HT1080 (cell line): Measurements from ENCODE around the gene FANCC. TPM values are rescaled to one million over a fixed set of nuclear protein-coding genes. Genes with fewer than 3 reads are reported as not detected.

Experiments used
- DNase-seq: peaks from one replicate; pipeline ENCODE4 v3.0.0-alpha.2; 2015; ENCODE audit warnings: low read depth
- total RNA-seq: library from RNA; depleted of rRNA; stranded (reverse); fragments of >200 nt; shearing (Covaris generic); gene quantifications from 2 replicates; pipeline ENCODE4 v1.2.3, GENCODE V29; 2014

The FANCC gene
- total RNA-seq, 1 experiment from 2014 or later = 6.8 TPM

GRCh38 chr9:95089257-95090022 is 228.1 kb downstream of the FANCC start:
- no peak for DNase-seq

GRCh38 chr9:95088421-95089161 is 228.9 kb downstream of the FANCC start:
- DNase-seq = peak; percentile 15

DNA sequence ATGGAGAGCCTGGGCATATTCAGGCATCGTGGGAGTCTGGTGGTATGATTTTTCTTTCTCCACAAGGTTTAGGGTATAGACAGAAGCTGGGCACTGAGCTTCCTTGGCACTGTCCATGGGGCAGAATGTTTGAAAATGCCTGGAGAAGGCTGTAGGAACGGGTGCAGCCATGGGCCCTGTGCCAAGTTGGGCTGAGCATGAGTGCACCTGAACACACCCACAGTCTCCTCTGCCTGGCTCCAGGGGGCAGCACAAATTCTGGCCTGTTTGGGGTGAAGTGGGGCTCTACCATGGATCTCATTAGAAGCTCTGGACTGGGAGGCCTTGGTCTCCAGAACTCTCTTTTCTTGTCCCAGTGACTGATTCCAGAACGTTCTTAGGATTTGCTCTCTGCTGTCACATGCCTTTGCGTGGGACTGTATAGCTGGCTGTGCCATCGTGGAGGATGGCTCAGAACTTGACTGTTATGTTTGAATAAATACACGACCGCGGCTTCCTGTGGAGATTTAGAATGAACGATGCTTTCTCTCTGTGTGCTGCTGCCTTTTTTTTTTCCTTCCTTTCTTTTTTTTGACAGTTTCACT is 229.8 kb downstream of the FANCC start:
- DNase-seq = no peak

DNA sequence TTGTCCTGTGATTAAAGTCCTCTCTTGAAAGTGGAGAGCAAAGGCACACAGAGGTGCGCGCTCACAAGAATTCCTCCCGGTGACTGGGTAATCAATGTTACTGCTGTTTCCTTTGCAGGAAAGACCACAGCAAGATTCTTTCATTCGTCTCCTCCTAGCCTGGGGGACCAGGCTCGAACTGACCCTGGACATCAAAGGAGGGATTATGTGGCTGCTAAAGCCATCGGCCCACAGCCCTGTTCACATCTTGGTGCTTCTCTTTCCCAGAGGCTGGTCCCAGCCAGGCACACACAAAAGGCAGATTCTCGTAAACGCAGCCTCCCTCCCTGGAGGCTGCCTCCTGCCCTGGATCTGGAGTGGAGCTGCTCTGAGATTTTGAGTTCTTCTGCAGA is 230.9 kb downstream of the FANCC start:
- no peak for DNase-seq

DNA sequence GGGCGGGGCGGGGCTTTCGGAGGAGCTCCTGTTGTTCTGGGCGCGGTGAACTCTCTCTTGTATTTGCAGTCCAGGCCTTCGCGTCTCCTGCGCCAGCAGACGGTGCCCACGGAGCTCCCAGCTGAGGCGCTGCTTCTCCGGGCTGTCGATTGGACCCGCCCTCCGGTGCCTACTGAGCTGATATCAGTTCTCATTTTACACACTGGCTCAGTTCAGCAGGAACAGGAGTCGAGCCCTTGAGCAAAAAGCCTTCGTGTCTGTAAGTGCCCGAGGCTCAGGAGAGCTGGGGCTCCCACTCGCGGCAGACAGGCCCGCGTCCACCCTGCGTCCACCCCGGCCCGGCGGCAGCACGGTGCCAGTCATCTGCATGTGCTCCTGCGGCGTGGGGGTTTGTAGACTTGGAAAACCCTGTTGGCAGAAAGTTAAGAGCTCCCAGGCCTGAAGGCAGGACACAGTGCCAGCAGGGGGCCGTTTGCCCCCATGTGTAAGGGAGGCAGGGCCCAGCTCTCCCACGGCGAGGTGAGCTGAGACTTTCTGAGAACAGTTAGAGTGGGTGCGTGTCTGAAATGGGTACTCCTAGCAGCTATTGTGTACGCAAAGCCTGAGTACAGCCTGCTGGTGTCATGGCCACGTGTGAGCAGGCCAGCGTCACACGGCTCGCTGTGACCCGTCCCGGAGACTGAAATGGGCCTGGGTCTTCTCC is 231.5 kb downstream of the FANCC start:
- no peak for DNase-seq

DNA sequence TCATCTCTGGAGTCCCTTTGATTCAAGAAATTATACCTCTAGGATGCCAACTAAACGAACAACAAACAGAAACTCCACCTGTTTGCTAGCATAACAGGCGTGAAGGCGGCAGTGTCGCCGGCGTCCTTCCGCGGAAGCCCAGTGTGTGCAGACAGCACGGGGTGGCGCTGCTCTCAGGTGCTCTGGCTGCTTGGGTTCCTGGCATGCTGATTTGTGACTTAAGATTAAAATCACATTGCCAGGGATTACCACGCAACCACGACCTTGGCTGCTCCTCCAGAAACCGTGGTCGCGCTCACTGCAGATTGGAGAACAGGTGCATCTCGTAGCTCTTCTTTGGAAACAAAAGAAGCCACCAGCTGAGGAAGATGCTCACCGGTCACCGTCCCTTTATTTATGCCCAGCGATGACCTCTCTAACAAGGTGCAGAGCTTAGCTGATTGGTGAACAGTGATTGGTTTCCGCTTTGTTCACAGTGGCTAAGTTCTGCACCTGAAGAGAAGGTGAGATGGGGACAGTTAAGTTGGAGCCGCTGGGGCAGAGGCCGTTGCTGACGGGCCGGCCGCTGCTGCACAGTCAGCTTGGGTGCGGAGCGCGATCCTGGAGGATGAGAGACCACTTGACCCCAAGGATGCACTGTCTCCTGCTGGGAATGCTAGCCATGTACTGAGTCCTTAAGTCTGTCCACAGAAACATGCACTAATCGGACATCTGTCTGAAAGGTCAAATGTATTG is 232.3 kb downstream of the FANCC start:
- DNase-seq = no peak

DNA sequence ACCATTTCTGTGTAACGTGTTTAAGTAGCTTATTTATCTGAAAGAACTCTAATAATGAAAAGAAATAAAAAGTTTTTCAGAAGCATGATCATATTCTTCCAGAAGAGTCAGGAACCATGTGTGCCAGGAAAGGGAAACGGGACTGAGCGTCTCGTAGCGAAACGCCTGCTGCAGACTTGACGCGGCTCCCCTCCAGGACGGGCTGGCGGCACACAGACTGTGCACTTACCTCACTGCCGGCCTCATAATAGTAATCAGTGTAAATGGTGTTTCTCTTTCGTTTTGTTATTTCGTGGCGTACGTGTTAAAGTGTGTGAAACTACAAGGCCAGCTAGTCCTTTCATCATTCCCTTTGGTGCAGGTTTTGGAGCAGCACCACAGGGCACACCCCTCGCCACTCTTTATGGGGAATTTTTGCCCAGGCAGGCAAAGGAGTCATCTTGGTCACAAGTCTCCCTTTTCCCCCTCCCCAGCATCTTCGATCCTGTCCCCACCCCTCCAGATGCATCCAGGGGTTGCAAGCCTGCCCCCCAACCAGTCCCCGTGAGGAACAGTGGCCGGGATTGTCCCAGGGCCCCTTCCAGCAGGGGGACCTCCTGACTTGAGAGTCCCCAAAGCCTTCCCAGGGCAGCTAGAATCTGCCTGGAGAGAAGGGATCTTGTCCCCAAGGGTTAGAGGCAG is 233.1 kb downstream of the FANCC start:
- no peak for DNase-seq

GRCh38 chr9:95083086-95083768 is 234.3 kb downstream of the FANCC start:
- no peak for DNase-seq

DNA sequence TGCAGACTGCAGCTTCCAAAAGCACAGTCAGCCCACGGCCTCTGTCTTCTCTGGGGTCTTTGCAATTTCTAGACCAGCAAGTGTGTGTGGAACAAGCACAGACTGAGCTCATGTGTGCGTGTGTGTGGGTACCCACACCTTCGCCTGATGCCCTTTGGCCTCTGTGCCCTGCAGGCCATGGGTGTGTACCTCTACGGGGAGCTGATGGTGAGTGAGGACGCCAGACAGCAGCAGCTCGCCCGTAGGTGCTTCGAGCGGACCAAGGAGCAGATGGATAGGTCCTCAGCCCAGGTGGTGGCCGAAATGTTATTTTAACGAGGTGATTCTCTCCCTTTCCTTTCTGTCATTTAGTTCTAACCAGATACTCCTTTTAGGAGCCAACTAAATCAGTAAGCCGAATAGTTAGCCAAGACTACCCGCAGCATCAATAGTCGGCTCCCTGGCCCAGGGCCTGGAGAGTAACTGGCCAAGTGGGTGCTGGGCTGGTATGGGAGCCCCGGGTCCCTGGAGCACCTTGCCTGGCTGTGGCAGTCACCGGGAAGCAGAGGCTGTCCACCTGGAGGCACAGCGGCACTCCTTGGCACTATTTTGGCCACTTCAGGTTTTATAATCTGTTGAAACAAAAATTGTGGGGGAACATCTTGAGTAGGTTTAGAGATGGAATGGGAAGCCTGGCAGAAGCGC is 235.0 kb downstream of the FANCC start:
- no peak for DNase-seq

DNA sequence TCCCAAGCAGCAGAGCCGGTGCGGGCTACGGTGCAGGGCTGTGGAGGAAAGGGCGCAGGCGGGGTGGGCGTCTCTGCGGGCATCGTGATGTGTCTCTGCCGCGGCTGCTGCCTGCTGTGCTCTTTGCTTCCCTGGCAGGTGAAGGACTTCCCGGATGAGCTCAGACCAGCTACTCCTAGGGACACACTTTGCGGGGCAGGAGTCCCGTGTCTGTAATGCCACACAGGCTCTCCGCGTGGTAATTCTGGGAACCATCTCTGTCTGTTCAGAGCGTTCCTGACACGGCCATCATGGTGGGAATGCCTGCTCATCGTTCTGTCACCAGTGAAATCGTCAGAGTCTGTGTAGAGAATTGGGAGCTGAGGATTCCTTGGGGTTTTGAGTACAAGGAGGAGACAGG is 235.5 kb downstream of the FANCC start:
- no peak for DNase-seq

DNA sequence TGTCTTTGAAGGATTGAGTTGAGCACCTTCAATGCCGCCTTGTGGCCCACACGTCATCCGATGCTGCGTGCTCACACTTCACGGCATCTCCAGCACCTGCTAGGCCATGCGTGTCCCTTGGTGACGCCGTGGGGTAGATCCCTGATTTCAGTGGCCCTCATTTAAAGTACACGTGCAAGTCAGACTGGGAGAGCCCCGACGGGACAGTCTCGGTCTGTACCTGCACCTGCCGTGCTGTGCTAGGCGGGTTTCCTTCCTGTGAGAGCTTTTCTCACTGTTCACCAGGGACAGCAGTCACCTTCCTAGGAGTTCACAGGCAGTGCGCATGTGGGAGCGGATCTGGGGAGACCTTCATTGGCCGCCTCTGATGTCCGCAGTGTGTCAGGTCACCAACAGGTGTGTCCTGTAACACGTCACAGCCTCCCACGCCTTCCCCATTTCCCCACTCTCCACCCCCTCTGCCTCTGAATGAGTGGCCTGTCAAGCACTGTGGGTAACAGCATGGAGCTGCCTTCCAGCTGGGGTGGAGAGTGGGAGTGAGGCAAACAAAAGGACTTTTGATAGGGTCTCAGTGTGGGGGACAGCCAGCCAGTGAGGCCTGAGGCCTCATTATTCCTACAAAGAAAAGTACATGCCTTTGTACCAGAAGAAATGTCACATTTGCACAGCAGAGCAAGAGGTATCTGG is 236.4 kb downstream of the FANCC start:
- DNase-seq = no peak

DNA sequence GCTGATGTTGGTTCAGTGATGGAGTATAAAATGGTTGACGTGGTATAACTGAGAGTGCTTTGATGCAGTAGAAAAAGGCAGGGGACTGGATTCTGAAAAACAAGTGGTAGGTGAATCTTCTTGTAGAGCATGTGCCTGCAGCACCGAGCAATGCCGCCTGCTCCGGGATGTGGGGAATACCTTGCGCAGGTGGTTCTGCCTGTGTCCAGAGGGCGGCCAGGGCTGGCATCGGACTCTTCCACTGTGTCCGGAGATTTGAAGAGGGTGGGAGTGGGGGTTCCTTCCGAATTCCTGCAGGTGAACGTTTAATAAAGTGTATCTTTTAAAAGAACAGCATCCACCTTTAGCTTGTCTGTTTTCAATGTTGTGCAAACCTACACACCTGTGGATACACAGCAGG is 238.0 kb downstream of the FANCC start:
- DNase-seq = no peak

- no peak for DNase-seq
These were observed 238.6 kb downstream of the FANCC start for GRCh38 chr9:95078939-95079338.

GRCh38 chr9:95078511-95078910 is 239.0 kb downstream of the FANCC start:
- DNase-seq = no peak

DNA sequence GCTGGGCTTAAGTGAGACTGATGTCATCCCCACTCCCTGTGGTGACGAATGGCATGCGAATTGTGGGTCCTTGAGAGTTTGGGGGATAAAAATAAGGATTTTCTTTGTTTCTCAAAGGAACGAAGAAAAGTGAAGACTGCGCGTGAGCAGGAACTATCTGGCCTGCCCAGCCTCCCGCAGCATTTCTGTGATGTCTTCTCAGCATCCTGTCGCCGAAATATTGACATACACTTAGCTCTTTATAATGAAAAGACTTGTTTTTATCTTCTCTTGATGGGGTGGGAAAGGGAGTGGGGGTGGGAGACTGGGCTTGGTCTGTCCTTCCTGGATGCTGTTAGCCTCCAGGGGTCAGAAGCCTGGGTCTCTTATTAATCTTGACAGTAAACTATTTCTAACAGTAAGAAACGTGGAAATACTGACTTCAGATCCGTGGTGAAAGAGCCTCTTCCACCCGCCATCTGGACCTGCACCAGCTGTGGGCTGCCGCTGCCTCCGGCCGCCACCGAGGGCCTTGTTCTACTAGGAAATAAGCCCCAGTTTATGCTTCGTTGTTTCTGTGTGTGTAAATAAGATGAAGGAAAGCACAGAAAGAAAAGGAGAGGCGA is 239.6 kb downstream of the FANCC start:
- no peak for DNase-seq

- no peak for DNase-seq
These were observed 240.3 kb downstream of the FANCC start for GRCh38 chr9:95077053-95077765.

DNA sequence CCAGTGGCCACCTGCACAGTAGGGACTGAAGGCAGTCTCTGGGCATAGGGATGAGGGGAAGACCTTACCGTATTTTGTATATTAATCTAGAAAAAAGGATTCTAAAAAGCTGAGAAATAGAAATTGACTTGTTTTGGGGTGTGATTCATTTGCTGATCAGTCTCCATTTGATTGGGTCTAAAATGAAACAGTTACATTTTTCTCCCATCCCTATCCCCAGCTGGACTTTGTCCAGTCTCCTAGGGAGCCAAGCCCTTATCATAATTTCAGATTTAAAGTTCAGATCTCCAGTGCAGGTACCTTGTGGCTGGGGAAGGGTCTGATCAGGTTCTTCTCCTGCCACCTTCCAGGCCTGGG is 240.8 kb downstream of the FANCC start:
- no peak for DNase-seq

- DNase-seq = no peak
These were observed 241.8 kb downstream of the FANCC start for GRCh38 chr9:95075700-95076099.
